Stimulated activated CD8-positive, alpha-beta memory T cell treated with anti-CD3 and anti-CD28 coated beads, Interleukin-4, amount 100 ng/mL, for 1 hour (primary cell): ENCODE data around the gene CACNA2D3.

Experiments
- DNase-seq, 2 donors: peaks; one replicate each; pipeline ENCODE4 v3.0.0-alpha.2; 2020; ENCODE audit warnings: low read depth in 2 of 2, low spot score in 1 of 2

Gene CACNA2D3

DNA sequence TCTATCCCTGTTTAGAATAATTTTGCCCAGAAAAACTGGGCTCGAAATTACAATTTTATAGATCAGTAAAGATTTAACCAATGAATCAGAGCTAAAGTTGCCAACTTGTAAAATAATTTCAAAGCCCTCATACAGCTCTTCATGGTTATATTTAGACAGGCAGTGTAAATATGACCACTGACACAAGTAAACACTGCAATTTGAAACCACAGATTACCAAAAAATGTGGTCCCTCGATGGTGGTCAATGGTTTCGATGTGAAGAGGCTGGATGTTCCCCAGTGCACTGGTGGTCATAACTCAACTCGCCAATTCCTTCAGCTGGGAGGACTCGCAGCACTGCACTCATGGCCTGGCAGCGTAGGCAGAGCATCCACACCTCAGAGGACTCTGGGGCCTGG, 776.9 kb downstream of the CACNA2D3 start:
- DNase-seq = no peak

DNA sequence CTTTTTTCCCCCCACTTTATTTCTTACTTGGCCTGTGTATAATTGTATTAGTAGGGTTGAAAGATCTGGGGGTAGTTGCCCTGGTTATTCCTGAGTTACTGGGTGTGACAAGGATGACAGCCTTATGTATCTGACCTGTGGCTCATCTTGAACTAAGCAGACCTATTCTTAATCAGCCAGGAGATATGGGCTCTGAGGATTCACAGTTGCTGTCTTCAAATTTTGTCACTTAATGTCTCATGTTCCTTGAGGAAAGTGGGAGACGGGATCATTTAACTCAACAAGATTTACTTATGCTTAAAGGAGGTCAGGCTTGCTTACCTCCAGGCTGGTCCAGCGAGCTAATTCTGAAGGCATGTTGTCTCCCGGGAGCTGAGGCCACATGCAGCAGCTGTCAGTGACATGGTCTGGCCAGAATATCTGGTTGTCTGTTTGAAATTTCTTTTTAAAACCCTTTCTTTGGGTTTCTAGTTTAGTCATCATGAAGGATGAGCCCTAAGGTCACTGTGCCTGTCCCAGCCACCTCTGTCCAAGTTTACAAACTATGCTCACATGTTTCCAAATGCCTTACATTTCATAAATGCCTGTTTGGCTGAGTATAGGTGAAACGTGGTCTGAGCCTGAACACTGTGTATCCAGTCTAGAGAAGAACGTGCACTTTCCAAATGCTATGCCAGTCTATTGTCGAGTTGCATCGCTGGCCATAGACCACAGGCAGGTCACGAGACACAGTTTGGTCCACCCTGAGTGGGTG, 778.7 kb downstream of the CACNA2D3 start:
- no peak for DNase-seq

DNA sequence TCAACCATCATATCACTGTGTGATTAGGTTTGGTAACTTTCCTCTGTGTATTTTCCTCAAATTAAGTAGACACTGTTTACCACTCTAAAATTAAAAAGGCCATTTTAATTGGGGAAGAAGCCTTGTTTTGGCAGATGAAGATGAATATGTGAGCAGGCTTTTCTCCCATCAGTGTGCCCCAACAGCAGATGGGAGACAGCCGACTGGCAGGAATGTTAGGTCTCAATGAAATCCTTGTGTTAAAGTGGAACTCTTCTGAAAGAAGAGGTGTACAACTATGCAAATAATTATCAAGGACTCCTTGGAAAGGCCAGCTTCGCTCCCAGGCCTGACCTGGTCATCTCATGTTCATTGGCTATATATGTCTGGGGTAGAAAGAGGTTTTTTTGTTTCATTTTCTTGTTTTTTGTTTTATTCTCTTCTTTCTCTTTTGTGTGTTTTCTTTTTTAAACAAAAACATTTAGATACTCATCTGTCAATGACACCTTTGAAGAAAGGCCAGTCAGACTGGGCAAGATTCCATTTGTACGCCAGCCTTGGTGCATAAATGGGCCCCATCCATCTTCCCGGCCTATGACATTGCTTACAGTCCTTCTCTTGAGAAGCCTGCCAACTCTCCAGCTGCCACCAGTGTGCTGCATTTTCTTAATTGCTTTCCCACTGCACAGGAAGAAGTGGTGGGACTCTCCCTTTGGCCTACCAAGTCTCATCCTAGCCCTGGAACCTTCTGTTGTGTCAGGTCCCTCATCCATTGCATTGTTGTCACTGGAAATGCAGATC, 779.7 kb downstream of the CACNA2D3 start:
- no peak for DNase-seq

DNA sequence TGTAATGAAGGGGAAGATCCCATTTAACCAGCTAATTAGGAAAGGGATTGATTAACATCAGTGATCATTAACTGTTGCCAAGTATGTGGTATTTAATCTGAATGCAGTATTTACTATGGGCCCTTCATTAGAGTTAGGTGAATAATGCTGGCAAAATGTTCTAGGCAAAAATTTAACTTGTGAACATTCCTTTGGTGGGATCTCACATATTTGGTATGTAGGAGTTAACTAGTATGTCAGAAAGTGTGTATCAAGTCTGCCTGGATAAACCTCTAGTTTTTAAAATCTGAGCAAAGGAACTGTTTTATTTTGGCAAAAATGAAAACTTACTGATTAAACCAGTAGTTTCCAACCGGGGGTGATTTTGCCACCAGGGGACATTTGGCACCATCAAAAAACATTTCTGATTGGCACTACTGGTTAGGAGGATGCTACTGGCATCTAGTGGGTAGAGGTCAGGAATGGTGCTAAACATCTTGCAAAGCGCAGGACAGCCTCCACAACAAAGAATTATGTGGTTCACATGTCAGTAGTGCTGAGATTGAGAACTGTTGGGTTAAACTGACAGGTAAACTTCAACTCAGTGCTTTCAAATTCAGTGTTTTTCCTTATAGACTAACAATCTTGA, 783.0 kb downstream of the CACNA2D3 start:
- DNase-seq = no peak

DNA sequence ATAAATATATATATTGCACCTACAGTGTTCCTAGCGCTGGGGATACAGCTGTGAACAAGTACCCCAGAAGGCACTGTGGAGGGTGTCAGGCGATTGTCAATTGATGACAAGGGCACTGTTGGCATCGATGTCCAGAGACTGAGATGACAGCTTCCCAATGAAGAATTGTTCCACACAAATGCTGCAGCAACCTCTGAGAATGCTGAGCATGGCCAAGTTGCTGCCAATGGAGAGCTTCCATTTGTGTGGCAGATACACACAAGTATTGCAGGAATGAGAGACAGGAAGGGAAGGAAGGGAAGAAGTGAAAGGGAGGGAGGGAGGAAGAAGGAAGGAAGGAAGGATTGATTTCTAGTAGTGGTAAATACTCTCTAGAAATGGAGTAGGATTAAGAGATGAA, 783.6 kb downstream of the CACNA2D3 start:
- DNase-seq = no peak

DNA sequence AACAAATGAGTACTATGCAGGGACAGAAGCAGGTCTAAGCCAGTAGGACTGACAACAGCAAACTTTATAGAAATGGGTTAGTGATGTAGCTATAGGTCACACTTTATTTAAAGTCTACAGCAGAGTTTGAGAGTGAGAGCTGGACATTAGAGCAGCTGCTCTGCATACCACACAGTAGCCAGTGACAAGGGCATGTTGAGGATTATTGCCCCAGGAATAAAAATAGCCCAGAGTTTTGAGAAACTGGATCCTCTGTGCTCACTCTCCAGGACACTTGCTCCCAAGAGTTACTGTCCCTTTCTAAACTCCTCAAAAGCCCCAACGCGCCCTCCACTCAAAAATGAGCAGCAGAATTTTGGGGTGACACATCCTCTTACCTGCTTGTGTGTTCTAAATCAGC, 784.4 kb downstream of the CACNA2D3 start:
- no peak for DNase-seq

DNA sequence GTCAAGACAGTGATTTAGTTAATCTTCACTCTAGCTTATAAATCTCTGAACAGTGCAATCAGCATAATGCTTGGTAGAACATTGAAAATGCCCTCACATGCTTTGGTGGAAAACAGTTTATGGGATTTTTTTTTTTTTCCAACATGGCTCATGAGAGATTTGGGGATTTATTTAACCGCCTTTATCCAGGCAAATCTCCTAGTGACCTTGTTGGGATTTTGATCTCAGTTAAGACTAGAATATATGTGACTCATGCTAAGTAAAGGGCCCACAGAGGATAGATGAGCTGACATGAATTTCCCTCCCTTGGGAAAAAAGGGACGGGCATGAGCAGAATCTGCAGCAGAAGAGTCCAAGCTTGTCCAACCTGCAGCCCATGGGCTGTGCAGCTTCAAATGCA, 786.8 kb downstream of the CACNA2D3 start:
- DNase-seq = no peak

DNA sequence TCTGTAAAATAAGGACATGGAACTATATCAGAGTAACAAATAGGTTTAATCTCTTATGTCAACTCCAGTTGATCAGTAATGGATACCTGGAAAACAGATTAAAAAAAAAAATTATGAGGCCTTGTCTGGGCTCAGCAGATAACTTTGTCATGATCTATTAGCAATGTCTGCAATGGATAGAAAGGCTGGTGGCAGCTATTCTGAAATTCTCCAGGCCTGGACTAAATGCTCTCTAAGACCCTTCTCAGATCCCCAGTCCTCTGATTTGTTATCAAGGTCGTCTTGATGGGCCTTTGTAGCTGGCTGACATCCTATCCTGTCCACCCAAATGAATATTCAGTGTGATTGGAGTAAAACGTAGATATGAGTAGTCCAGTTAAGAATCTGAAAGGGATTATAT, 791.8 kb downstream of the CACNA2D3 start:
- no peak for DNase-seq

DNA sequence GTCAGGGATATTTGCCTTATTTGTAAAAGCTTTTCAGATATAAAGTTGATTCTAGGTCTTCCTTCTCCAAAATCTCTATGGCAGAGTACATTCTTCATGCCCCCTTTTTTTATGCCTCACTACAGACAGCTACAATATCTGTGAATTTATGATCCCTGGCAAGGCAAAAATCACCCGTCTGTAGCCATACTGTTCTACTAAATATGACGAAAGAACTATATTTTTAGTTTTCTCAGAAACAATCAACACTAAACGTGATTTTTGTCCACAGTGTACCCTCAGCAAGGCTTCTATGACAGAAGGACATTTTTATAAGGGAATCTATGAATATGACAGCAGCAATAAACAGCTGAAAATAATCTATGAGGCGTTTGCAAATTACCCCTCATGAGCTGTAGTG, 792.8 kb downstream of the CACNA2D3 start:
- DNase-seq = no peak

DNA sequence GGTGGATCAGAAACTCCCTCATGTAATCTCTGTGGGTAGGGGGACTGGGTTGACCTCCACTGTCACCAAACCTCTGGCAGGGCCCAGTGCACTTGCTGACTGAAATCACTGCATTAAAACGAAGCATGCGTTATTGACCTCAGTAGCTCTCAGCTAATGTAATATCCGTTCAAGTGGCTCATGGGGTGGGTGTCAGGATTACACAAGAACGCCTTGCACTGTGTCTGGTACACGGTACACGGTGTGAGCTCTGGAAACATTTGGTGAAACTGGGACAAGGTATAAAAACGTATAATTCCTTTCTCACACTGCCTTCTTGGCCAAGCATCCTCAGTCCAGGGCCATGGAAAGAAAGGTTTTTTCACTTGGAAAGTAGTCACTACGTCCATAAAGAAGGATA, 793.6 kb downstream of the CACNA2D3 start:
- no peak for DNase-seq

DNA sequence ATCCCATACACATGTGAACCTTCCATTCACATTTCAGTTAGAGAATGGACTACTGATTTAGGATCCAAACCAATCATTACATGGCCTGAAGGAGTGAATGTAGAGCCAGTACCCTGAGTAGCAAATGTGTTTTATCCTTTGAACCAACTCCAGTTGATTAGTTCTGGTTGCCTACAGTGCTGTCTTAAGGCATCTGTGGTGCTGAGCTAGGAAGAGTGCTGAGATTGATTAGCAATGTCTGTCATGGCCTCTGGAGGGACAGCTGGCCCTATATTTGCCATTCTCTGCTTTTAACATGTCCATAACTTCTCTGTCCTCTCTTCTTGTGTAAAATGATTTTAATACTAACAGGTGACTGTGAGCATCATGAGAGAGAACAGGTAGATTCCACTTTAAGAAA, 794.4 kb downstream of the CACNA2D3 start:
- DNase-seq = no peak

DNA sequence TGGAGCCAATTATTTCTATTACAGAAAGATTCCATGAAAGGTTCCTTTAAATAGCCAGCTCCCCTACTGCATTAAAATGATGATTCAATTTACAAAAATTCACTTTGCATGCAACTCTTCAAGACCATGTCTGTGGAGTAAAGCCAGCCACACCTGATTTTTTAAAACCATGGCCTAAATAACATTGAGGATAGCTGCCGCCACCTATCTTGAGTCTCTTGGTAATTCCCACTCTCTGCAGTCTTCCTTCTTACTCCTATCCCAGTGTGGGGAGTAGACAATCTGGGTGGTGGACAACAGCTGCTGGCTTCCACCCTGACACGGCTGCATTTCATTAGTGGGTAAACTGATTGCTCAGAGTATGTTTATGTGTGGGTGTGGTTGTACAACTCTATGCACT, 794.8 kb downstream of the CACNA2D3 start:
- no peak for DNase-seq

DNA sequence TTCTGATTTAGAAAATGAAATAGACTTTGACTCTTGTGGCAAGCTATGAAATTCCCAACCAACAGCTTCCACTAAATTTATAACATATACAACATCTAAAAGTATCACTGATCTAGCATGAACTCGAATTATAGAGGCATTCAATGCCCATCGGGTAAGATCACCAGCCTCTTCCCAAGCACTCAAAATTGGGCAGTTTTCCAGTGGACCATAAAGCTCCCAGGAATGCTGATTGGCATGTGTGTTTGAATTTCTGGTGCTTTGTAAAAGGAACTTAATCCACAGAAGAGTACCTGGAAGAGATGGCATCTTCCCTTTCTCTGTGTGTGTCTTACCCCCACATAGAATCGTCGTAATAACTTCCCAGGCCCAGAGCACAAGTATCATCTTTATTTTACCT, 795.5 kb downstream of the CACNA2D3 start:
- no peak for DNase-seq

DNA sequence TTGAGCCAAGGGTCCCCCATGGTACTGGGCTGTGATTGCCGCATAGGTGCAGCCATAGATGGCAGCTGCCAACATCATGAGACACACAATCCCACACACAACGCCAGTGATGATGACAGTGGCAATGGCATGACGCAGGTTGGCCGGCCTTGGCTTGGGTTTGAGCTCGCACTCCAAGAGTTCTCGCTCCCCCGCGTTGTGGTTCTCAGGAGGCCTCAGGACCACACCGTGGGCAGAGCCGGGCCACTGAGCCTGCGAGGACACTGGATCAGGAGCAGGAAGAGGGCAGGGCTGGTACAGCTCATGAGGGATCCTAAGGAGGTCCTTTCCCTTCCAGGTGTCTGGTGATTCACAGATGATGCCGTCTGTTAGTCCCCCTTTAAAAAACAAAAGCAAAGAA, 796.2 kb downstream of the CACNA2D3 start:
- DNase-seq = no peak

DNA sequence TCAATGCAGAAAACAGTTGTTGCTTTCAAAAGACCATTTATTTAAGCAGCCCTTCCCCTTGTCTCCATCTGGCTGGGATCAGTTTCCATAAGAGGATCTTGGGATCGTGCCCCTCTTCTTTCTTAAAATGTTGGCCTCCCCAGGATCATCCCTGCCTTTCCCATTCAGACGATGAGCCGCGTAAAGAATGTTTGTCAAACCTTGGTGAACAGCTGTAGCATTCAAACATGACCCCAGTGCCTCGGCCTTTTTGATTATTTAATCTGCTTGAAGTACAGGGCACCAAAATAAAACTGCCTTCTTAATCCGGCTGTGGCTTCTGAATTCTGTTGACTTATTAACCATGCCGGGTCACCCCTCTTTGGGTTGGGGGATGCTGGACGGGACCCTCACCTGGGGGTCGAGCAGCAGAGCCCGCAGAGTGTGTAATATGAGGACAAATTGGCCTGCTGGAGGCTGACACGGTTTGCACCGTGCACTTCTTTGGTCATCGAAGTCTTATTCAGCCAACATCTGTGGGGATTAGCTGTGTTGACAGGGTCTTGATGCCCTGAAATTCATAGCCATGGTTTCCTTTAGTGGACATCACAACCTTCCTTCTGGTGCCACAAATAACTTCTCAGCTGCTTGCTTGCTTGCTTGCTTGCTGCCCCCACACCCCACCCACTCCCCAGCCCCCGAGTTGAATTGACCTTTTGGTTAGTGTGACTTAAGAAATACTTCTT, 805.9 kb downstream of the CACNA2D3 start, which contains the start of gene LRTM1:
TSS of gene LRTM1 (minus strand) at position 14 of the 725 bp plus-strand sequence. CDS start 148 bp downstream, outside the sequence.
- DNase-seq = no peak

DNA sequence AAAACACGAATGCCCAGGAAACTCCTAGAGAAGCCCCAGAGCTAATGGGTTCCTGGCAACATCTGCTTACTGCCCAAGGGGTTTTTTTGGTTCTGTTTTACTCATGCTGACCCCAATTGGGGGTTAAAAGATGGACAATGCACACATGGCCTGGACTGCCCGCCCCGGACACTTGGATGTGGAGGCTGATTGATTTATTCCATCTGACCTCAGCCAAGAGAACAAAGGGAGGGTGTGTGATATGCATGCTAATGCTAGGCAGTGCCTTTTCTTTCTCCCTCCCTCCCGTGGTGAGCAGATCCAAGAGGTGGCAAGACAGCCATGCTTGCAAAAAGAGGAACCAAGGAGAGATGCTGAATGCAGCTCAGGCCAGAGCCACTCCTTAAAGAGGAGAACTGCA, 808.8 kb downstream of the CACNA2D3 start:
- no peak for DNase-seq

DNA sequence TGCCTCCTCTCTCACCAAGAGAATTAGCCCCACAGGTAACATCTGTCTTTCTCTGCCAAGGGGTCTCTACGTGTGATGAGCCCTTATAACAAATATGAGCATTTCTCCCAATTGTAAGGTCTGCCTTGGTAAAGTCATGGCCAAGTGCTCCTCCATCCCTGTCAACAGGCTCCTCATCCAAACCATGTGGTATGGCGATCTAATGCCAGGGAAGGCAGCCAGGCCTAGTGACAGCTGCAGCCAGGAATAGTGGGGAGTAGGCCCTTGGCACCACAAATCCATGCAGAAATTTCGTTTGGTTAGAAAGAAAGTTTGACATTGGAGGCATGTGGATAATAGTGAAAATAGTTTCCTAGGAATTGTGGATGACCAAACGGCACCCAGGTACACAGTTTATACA, 810.3 kb downstream of the CACNA2D3 start:
- DNase-seq = no peak

DNA sequence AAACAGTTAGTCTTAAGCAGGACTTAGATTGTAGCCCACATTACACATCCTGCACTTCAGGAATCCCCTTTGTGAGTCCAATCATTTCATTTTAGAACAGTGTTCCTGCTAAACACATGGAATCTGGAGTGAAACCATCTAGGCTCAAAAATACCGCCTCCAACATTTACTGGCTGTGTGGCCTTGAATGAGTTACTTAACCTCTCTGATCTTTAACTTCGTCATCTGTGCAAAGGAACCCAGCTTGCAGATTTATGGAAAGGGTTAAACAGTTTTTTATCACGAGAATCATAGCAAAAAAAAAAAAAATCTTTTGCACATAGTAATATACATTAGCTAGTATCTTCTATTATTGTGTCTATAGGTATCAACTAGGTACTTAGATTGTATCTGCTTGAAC, 813.5 kb downstream of the CACNA2D3 start:
- DNase-seq = no peak

DNA sequence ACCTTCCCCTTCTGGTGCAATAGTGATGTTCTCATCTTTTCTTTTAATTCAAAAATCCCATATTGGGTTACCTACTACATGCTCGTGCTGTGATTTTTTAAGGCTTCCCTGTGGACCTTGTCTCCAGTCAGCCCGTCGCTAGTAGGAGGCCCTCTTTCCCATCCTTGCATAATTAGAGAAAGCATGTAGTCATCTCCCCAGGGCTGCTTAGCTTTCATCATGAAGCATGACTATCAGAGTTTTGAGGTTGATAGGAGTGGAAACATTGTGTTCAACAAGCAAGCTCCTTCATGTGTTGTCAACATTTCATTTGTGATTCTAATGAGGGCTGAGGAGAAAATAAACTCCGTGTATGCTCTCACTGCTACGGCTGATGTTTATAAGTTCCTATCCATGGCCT, 814.2 kb downstream of the CACNA2D3 start:
- DNase-seq = no peak

DNA sequence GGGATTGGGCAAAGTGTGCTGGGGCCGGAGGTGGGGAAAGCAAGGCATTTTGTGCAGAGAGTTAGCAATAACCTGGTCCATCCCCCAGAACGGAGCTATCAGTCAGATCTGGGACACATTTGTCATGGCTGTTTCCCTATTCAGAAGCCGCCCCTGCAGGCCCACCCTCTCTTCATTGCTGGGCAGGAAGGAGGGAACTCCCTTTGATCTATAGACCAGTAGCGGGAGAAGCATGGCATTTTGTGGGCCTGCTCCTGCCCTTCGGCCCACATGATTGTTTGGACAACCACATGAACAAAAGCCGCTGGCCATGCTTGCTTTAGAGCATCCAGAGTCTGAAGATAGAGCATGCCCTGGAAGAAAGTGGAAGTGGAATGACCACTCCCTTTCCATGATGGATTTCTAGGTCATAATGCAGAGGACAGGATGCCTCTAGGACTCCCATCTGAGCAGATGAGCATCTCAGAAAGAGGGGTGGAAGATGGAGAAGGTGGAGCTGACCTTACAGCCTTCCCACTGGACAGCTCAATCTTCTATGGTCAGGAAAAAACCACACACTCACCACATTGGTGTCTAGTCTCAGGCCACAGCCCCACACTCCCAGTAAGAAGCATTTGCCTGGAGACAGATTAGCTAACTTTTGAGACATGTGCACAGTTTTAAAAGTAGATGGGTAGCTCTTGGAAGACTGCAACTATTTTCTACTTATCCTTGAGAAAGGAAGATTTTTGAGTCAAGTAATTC, 817.4 kb downstream of the CACNA2D3 start:
- DNase-seq = no peak

DNA sequence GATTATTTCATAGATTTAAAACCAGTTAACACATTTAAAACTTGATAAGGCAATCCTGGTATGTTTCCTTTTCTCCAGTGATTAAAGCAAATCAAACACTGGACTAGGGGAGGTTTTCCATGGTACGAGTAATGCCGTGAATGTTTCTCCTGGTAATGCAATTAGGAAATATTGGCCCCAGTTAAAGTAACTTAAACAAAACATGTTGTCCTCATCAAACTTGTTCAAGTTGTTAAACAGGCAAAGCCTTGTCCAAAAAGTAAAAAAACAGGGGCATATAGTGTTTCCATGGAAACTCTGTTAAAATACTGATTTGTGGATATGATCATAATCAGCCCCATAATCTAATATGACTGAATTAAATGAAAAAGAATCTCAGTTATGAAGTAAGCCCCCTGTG, 818.6 kb downstream of the CACNA2D3 start:
- DNase-seq = no peak
